HG03045 (cell line): ENCODE results near the gene HDLBP.
"Not testable (repeated sequence)": the region's sequence is repeated elsewhere in the genome, so short reads cannot be mapped to it uniquely, and the experiment has no call there.

Source experiments
- ATAC-seq: cut with Tn5 transposase; IDR thresholded peaks from one replicate; pipeline ENCODE4 v1.9.1; 2021; ENCODE audit warnings: mild to moderate bottlenecking, moderate library complexity; ENCODE audit not compliant: unreplicated experiment

HDLBP gene

DNA sequence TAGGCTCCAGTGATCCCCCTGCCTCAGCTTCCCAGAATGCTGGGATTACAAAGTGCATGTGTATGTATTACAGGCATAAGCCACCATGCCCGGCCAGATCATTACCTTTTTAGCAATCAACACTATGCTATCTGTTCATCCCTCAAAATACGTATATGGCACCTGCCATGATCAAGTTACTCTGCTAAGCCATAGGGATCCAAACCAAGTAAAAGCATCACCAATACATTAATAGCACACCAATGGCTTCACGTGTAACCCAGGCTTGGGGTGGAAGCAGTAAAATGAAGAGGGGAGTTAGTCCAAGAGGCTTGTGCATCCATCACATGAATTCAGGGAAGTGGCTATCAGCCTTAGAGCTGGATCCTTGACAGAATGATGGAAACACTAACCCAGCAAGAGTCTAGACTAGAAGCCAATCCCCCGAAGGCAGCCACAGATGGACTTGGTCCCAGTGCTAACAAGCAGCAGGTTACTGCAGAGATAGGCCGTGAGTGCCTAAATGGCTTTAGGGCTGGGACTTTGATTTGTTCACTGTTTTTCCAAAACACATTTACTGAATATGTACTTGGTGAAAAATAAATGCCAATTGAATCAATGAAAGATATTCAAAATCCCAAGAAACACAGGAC lies 11.3 kb downstream of the HDLBP start:
- ATAC-seq = no peak

DNA sequence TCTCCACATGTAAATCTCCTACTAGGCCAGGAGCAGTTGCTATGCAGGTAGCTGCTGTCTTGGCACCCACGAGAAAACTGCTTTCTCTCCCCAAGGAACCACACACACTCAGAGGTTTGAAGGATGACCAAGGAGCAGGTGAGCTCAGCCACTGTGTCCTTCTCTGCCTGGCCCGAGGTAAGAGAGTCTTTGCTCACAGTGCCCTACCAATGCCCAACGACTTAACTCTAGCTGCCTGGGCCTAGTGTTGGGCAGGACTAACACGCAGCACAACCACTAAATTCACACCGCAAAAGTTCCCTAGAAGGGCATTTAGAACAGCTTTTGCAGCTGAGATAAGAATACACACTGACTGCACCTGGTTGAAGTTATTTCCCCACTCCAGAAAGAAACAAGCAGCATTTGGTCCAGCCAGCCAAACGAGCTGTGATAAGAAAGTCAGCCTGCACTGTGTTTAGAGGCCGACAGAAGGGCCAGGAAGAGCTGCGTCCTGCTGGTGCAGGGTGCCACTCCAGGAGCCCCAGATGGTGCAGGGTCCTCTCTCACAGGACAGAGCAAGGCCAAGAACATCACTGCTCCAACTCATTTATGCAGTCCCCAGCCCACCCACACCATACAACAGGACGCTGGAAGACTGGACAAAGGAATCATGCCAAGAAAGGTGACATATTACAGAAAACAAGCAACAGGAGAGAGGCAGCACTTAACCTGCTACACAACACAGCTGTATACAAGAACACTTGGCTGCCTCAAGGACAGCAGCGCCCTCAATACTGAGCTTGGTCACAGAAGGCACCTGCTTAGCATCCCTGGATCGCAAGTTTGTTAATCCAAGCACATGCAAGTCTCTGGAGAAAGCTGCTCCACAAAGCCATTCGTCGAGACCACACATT lies 12.5 kb downstream of the HDLBP start:
- ATAC-seq = no peak

- ATAC-seq = no peak
These were observed 13.4 kb downstream of the HDLBP start for GRCh38 chr2:241302083-241302482.

DNA sequence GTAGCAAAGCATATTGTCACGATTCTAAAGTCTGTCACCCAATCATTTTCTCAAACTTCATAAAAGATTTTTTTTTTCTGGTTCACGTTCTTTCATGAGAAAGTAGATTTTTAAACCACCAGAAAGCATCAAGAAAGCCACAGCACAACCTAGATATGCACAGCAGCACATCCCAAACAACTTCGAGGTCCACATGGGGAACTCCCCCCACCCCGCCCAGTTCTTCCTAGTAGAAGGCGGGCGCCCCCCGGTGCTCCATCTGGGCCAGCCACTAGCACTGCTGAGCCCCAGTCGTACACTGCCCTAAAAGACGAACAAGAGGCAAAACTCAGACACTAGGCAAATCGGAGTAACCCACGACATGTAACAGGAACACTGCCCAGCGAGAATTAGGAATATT lies 15.5 kb downstream of the HDLBP start:
- ATAC-seq = no peak

DNA sequence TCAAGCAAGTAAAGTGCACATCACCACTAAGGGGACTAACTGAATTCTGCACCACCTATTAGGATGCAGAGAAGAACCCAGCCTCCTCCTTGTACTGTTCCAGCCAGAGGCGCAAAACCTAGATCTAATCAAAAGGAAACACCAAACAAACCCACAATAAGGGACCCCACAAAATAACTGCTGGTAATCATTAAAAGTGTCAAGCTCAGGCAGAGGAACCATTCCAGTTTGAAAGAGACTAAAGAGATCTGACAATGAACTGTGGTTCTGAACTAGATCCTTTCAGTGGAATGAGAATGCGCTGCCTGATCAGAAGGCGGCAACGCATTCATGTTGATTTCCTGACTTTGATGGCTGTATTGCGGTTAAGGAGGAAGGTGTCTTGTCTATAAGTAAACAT lies 16.8 kb downstream of the HDLBP start:
- ATAC-seq = no peak

GRCh38 chr2:241296767-241297166 lies 18.7 kb downstream of the HDLBP start:
- no peak for ATAC-seq

GRCh38 chr2:241295326-241296095 lies 20.0 kb downstream of the HDLBP start:
- ATAC-seq = no peak

GRCh38 chr2:241293378-241293797 lies 22.1 kb downstream of the HDLBP start:
- ATAC-seq = not testable (repeated sequence)

DNA sequence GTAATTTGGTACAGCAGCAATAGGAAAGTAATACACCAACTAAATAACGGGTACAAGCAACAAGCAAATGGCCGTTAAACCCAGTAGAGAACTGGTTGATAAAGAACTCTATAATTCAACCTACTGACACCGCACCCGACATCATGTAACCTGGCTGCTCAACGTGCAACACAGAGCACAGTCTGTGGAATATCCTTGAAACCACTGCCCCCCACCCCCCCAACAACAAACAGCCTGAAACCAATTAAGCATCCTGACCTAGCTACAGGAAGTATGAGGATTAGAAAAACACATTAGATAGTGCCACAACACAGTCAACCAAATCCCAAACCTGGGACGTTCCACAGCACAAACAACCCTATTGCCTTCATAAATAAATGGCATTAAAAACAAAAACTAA lies 23.5 kb downstream of the HDLBP start:
- no peak for ATAC-seq

DNA sequence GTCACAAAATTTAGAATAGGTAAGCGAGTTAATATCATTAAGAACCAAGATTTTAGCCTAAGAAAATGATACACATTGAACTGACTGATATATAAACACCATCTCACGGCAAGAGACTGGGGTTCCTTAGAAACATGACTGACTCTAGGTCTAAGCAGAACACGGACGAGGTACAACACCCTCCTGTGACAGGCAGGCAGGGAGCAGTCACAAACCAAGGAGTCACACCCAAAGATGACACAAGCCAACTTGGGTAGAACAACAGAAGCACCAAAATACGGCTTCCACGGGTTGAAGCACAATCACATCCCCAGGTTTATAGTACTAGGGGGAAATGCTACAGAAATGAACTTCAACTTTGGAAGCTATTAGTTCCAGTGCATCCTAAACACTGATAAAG lies 24.3 kb downstream of the HDLBP start:
- no peak for ATAC-seq

GRCh38 chr2:241289597-241289996 lies 25.9 kb downstream of the HDLBP start:
- ATAC-seq = no peak

DNA sequence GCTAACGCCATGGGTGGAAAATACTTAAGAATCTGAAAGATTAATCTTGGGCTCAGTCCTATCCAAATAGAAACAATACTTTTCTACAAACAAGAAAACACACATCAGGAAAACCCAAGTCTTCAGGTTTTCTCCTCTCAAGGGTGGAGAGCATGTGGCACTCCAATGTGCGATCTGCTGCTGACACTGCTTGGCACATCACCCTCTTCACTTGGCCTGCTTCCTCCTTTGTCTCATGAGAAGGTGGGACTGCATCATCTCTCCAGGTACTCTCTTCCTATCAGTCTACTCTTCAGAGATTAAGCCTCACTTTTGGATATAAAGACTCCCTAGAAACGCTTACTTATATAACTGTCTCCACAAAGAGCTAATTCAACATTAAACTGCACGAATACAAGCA lies 26.4 kb downstream of the HDLBP start:
- no peak for ATAC-seq

GRCh38 chr2:241288324-241288888 lies 27.1 kb downstream of the HDLBP start:
- ATAC-seq = no peak

DNA sequence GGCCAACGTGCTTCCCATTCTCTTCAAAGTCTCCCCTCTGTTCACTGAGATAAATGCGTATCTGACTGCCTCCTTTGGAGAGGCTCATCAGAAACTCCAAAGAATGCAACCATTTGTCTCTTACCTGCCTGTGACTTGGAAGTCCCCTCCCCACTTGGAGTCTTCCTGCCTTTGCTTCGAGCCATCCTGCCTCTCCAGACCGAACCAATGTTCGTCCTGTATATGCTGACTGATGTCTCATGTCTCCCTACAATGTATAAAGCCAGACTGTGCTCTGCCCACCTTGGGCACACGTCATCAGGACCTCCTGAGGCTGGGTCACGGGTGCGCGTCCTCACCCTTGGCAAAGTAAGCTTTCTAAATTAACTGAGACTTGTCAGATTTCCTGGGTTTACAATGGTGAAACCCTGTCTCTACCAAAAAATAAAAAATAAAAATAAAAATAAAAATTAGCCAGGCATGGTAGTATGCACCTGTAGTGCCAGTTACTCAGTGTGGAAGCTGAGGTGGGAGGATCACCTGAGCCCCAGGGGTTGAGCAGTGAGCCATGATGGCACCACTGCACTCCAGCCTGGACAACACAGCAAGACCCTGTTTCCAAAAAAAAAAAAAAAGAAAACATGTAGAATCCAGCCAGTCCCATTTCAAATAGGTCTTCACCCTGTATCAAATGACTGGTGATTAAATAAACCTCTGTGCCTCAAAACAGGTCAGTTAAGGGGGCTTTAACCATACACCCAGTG lies 29.0 kb downstream of the HDLBP start:
- ATAC-seq = no peak

GRCh38 chr2:241285596-241285995 lies 29.9 kb downstream of the HDLBP start:
- no peak for ATAC-seq

GRCh38 chr2:241282555-241282954 lies 32.9 kb downstream of the HDLBP start:
- no peak for ATAC-seq

GRCh38 chr2:241280291-241280690 lies 35.2 kb downstream of the HDLBP start:
- no peak for ATAC-seq

DNA sequence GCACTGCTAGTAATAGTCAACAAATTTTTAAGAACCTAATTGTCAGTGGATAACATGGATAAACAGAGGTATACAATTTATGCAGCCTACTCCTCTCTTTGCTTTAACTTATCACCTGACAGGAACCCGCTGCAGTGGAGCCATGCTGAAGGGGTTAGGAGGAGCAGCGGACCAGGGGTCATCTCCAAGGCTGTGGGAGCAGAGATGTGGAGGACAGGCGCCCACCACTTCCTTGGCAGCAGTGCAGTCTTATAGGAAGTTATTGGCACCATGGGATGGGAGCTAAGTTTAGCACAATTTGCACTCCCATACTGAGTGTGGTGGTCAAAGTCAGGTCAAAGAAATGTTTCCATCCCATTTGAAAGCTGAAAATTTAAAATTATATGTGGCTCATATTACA lies 35.6 kb downstream of the HDLBP start:
- ATAC-seq = no peak

GRCh38 chr2:241279413-241279812 lies 36.1 kb downstream of the HDLBP start:
- ATAC-seq = no peak

DNA sequence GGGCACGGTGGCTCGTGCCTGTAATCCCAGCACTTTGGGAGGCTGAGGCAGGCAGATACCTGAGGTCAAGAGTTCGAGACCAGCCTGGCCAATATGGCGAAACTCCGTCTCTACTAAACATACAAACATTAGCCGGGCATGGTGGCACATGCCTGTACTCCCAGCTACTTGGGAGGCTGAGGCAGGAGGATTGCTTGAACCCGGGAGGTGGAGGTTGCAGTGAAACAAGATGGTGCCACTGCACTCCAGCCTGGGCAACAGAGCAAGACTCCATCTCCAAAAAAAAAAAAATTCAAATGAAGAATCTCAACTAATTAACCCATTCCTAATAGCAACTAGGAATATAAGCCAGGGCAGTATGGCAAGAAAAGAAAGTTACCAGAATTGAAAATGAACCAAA lies 37.2 kb downstream of the HDLBP start:
- not testable (repeated sequence) for ATAC-seq

GRCh38 chr2:241275910-241276309 lies 39.6 kb downstream of the HDLBP start:
- no peak for ATAC-seq
